HS-5 (cell line): ENCODE measurements around the gene MRPL39.

Experiments used
- DNase-seq: peaks from one replicate; pipeline ENCODE4 v3.0.0-alpha.2; 2012; ENCODE audit warnings: low read depth

MRPL39 gene

DNA sequence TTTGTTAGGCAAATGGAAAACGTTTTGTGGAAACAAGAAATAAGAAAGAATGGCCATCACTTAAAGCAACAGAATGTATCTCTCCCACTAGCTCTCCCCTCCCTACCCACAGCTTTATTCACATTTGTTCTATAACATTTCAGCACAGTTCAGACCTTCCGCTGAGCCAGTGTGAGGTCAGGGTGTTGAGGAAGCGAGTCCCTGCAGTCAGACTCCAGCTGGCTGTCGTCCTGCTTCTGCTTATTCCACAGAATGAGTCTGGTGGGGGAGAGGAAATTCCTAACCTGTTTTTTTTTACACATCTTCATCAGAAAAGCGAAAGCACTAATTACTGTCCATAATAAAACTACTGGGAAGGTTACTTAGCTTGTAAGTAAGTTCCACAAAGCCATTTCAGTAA, 39.0 kb downstream of the MRPL39 start:
- no peak for DNase-seq

DNA sequence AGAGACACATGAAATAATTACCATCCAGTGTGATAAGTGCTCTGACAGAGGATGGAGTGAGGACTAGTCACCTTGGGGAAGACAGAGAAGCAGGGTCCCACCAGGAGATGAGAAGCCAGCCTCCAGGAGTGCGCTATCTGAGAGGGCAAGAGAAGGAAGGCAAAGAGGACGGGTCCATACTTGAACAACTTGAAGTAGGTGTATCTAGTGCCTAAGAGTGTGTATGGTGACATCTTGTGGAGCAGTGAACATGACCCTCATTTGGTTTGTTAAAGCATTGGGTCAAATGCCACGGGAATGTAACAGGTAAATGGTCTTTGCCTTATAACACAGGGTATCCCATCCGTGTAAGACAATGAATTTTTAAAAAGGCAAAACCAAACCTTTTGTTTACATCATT, 39.8 kb downstream of the MRPL39 start:
- no peak for DNase-seq

DNA sequence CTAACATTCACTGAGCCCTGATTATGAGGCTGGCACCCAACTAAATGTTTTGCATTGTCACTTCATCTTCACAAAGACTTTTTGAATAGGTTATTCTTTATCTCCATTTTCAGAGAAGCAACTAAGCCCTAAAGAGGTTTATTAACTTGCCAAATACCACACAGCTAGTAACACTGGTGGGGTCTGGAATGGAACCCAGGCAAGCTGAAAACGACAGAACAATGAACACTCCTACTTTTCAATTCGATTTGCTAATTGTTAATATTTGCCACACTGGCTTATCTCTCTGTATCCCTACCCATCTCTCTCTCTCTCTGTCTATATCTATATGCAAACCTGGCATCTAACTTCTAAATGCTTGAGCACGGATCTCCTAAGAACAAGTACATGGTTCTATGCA, 40.6 kb downstream of the MRPL39 start:
- DNase-seq, result no peak

DNA sequence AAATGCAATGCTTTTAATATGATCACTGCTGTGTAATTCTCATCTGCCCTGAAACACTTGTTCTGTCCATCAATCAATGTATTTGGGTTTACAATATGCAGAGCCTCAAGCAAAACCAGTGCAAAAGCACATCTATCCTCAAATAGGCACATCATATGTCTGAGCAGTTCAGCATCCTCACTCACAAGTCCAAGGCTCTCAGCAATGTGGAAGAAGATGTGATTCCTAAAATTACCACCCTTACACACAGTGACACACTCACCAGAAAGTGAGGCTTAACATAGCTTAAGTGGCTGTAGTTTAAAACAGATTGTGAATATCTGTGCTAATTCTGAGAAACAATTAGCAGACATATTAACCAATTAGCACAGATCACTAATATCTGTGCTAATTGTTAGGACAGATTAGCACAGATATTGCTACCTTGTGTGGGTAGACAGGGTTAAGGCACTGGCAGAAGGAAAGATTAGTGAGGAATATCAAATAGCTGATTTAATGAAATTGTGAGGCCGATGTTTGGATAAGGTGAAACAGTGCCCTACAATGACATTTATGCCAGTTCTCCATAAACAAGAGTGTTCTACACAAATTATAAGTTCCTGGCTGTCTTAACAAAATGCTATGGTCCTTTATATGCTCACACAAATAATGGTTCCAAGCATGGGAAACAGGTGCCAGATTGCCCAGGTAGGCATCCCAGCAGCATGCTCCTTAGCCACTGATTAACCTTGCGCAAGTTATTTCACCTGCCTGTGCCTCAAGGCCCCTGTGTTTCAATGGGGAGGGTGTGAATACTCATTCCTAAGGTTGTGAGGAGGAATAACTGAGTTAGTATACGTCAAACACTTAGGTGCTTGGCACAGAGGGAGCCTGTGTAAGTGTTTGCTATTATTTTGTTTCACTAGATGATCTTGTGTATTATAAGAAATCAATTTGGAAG, 41.7 kb downstream of the MRPL39 start:
- no peak for DNase-seq

GRCh38 chr21:25564349-25564948, 42.8 kb downstream of the MRPL39 start:
- DNase-seq, result no peak

- DNase-seq, result no peak
Observed at GRCh38 chr21:25563361-25564116, 43.7 kb downstream of the MRPL39 start.

DNA sequence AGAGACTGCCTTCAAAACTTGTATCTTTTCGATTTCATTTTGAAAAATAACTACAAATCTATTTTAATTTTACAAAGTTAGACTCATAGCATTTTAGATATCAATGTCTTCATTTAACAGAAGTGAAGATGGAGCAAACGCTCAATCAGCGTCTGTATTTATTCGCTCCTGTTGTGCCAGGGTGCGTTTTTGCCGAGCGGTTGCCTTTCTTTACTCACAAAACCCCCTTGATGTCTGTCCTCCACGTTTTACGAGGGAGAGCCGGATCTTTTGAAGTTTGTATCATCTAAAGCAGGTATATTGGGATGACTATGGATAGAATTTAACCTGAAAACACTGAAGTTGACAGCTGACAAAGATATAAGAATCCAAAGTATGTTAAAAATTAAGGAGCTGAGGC, 44.6 kb downstream of the MRPL39 start:
- no peak for DNase-seq

- DNase-seq, result no peak
Observed at GRCh38 chr21:25561668-25562641, 45.3 kb downstream of the MRPL39 start.

DNA sequence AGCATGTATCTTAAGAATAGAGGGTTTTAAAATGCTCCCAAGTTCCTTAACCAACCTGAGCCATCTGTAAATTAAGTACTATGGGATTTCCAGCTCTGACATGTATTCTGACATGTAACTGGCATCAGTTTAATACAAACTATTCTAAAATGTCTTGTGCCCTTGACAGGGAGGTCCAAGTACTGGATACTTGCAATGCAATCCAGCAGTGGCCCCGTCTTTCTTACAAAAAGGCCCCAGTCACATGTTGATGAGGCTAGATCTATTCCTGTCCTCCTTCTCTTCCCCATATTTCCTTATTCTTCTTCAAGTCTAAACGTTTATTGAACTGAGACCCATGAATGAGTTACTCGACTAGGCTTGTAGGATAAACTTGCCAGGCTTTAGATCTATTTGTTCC, 46.4 kb downstream of the MRPL39 start:
- no peak for DNase-seq

DNA sequence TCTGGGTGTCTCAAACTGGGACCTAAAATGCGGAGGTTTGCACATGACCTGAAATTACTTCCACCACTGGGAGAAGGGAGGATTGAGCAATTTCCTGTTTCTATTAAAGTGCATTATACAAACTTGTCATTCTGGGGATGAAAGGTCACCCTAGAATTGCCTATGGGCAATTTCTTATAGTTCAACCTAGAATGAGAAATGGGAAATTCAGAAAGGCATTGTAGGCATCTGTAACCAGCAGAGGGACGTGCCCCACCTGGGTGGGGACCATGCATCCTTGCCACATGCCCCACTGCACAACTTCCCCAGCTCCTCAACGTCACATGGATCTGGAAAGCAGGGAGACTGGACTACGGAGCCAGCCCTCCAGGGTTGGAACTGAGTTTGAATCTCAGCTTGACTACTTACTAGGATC, 47.0 kb downstream of the MRPL39 start:
- no peak for DNase-seq

DNA sequence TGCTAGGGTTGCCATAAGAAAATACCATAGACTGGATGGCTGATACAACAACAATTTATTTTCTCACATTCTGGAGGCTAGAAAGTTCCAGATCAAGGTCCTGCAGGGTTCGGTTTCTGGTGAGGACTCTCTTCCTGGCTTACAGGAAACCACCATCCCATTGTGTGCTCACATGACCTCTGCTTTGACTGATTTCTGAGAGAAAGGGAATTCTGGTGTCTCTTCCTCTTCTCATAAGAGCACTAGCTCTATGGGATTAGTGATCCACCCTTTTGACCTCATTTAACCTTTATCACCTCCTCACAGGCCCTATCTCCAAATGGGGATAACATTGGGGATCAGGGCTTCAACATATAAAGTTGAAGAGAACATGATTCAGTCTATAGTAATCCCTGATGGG, 47.5 kb downstream of the MRPL39 start:
- DNase-seq, result no peak

- DNase-seq, result no peak
Observed at GRCh38 chr21:25558123-25558522, 49.2 kb downstream of the MRPL39 start.

GRCh38 chr21:25557180-25557579, 50.1 kb downstream of the MRPL39 start:
- no peak for DNase-seq

DNA sequence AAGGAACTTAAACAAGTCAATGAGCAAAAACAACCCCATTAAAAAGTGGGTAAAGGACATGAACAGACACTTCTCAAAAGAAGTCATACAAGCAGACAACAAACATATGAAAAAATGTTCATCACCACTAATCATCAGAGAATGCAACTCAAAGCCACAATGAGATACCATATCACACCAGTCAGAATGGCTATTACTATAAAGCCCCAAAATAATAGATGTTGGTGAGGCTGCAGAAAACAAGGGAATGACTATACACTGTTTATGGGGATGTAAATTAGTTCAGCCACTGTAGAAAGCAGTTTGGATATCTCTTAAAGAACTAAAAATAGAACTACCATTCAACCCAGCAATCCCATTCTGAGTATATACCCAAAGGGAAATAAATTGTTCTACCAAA, 51.2 kb downstream of the MRPL39 start:
- no peak for DNase-seq

DNA sequence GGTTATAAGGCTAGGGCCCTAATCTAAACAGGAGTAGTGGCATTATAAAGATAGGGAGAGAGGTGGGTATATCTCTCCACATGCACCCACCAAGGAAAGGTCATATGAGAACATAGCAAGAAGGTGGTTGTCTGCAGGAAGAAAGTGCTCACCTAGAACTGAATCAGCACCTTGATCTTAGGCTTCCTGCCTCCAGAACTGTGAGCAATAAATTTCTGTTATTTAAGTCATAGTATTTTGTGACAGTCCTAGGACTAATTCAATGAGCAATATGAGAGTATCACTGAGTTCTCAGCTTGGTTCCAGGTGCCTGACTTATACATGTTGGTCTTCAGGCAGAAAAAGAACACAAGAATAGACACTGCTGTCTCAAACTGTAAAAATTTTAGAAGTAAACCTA, 51.8 kb downstream of the MRPL39 start:
- DNase-seq, result no peak

GRCh38 chr21:25552856-25553255, 54.4 kb downstream of the MRPL39 start:
- DNase-seq, result no peak

DNA sequence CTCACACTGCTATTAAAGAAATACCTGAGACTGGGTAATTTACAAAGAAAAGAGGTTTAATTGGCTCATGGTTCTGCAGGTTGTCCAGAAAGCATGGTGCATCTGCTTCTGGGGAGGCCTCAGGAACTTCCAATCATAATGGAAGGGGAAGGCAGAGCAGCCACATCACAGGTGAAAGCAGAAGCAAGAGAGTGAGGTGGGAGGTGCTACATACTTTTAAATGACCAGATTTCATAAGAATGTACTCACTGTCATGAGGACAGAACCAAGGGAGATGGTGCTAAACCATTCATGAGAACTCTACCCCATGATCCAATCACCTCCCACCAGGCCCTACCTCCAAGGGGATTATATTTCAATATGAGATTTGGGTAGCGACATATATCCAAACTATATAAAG, 55.7 kb downstream of the MRPL39 start:
- DNase-seq, result no peak

DNA sequence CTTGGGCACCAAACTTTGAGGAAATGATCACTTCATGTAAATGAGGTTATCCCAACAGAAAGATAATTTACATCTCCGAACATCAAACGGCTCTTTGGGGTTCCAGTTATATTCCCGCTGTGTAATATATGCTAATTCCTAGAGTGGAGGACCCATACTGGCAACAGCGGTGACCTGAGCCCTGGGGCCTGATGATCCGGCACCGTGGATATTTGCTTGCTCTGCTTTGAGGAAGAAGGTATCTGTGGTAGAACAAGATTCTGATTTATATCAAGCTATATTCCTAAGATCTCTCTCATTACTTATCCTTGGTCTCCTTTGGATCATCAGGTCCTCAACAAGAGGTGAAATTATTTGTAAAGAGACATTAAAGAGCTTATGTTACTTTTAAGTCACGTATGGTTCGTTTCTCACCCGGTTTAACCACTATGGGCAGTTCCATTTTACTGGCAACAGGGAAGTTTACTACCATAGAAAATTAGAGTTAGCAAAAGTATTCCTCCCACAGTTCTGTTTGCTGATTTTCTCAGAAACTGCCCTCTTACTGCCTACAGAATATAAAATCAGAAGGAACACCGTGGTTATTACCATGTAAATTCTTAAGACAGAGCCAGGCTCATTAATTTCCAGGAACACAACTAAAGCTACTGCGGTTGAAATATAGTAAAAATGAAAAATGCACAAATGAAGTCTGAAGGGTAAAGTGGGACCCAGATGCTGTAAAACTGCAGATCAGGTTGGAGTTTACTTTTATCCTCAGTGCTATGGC, 56.7 kb downstream of the MRPL39 start:
- no peak for DNase-seq

GRCh38 chr21:25541042-25541441, 66.2 kb downstream of the MRPL39 start:
- no peak for DNase-seq

GRCh38 chr21:25539606-25540005, 67.7 kb downstream of the MRPL39 start:
- no peak for DNase-seq

- DNase-seq, result no peak
Observed at GRCh38 chr21:25537174-25537573, 70.1 kb downstream of the MRPL39 start.
